HG02885 (cell line): Measurements from ENCODE around the gene USP3.

Experiments
- ATAC-seq: cut with Tn5 transposase; IDR thresholded peaks from one replicate; pipeline ENCODE4 v1.9.1; 2021; ENCODE audit warnings: mild to moderate bottlenecking; ENCODE audit not compliant: unreplicated experiment, poor library complexity

USP3 gene, protein sequence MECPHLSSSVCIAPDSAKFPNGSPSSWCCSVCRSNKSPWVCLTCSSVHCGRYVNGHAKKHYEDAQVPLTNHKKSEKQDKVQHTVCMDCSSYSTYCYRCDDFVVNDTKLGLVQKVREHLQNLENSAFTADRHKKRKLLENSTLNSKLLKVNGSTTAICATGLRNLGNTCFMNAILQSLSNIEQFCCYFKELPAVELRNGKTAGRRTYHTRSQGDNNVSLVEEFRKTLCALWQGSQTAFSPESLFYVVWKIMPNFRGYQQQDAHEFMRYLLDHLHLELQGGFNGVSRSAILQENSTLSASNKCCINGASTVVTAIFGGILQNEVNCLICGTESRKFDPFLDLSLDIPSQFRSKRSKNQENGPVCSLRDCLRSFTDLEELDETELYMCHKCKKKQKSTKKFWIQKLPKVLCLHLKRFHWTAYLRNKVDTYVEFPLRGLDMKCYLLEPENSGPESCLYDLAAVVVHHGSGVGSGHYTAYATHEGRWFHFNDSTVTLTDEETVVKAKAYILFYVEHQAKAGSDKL

DNA sequence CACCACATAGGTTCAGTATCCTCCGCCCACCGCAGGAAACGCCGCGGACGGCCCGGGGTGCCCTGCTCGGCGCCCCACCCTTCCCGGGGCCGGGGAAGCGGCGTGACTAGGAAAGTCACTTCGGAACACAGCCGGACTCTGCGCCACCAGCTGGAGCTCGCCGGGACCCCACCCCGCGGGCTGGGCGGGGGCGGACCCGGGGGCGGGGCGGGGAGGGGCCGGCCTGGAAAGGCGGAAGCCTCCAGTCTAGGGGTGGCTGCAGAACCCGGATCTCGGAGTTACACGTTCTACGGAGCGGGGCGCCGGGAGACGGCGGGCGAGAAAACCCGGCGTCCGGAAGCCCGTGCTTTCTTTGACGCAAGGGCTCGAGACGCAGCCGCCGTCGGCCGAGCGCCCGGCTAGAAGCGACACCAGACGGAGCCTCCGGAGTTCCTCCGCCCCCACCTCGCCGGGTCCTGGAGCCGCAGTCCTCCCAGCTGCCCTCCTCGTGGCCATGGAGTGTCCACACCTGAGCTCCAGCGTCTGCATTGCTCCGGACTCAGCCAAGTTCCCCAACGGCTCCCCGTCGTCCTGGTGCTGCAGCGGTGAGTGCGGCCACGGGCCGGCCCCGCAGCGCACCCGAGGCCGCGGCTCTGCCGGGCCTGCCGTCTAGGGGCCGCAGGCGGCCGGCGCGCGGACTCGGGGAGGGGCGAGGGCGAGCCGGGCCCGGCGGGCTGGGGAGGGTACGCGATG is at the start of gene USP3:
Gene USP3, plus strand, starts transcription at position 347 of the 732 bp plus-strand sequence. Its CDS starts 147 bp downstream, at position 494.
- peak; percentile 64 for ATAC-seq

DNA sequence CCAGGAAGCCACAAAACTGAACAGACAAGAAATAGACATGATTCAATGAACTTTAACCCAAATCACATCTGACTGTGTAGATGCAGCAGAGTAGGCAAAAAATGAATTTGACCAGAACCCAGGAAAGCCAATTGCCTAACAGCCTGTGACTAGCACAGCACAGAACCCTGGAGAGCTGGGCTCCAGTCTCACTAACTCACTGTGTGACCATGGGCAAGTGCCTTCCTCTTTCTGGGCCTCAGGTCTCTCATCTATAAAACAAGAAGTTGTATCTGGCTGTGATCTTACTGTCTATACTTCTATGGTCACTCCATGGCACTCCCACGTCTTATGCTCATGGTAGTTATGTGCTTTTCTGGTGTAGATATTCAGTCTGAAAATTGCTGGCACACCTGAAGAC is 48.1 kb upstream of the USP3 start:
- no peak for ATAC-seq

DNA sequence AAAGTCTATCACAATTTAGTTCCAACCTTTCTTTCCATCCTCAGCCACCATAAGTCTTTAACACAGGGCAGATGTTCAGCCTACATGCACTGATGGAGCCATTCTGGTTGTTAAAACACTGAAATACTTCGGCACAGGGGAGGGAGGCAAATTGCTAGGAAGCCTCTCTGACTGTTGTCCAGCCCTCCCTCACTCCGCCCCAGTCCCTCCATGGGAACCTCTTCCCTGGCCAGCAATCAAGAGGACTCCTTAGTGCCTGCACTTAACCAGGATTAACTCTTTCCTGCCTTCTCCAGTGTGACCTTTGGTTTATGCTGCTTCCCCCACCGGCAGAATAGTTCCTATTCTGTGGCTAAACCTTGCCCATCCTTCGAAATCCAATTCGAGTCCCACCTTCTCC is 47.0 kb upstream of the USP3 start:
- no peak for ATAC-seq

DNA sequence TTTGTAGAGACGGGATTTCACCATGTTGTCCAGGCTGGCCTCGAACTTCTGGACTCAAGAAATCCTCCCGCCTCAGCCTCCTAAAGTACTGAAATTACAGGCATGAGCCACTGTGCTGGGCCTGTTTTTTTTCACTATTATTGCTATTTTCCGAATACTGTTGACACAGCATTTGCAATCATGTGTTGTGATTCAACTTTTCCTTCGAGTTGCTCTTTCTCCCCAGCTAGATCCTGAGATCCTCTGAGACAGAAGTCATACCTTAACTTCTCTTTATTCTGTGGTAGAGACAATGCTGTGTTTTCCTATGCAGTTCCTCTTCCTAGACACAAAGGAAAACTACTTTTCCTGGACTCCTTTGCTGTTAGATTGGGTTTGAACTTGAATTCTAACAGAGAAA is 46.4 kb upstream of the USP3 start:
- ATAC-seq: no peak

DNA sequence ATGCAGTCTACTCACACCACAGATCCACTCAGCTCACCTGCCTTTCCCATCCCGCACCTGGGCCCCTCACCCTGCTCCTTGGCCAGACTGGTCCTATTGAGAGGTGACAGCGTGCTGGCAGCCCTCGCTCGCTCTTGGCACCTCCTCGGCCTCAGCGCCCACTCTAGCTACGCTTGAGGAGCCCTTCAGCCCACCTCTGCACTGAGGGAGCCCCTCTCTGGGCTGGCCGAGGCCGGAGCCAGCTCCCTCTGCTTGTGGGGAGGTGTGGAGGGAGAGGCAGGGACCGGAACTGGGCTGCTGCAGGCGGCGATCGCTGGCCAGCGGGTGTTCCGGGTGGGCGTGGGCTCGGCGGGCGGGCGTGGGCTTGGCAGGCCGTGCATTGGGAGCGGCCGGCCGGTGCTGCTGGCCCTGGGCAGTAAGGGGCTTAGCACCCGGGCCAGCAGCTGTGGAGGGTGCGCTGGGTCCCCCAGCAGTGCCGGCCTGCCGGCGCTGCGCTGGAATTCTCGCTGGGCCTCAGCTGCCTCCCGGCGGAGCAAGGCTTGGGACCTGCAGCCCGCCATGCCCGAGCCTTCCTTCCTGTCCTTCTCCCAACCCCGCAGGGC is 45.5 kb upstream of the USP3 start:
- no peak for ATAC-seq

DNA sequence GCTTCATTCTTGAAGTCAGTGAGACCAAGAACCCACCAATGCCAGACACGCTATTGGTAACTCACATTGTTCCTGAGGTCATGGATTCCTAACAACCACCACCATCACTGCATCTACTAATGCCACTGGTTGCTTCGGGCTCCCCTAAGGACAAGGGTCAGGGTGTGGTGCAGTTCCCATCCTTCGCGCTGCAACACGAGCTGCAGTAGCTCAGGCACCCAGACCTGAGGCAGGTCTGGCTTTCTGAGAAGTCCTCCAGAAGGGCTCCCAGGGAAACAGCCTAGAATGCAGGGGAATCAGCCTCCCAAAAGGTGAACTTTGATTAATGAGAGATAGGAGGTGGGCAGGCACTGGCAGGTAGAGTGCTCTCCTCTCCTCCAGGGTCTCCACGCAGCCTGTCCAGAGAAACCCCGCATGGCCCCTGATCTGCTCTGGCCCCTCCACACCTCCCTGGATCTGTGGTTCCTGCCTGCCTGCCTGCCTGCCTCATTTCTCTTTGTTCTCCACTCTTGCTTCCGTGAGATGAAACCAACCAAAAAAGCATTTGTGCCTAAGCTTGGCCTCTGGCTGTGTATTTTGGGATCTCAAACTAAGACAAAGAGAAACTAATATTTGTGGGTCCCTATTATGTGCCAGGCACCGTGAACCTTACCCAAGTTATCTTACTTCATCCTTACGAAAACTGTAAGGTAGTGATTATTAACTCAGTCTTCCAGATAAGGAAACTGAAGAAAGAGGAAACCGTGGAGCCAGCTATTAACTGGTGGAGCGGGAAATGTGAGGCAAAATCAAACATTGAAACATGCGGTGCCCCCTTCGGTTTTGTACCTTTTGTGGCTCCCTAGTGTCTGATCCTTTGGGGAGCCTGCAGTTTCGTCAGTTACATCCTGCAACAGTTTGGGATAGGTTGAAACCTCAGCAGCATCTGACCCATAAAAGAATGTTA is 43.9 kb upstream of the USP3 start:
- no peak for ATAC-seq

DNA sequence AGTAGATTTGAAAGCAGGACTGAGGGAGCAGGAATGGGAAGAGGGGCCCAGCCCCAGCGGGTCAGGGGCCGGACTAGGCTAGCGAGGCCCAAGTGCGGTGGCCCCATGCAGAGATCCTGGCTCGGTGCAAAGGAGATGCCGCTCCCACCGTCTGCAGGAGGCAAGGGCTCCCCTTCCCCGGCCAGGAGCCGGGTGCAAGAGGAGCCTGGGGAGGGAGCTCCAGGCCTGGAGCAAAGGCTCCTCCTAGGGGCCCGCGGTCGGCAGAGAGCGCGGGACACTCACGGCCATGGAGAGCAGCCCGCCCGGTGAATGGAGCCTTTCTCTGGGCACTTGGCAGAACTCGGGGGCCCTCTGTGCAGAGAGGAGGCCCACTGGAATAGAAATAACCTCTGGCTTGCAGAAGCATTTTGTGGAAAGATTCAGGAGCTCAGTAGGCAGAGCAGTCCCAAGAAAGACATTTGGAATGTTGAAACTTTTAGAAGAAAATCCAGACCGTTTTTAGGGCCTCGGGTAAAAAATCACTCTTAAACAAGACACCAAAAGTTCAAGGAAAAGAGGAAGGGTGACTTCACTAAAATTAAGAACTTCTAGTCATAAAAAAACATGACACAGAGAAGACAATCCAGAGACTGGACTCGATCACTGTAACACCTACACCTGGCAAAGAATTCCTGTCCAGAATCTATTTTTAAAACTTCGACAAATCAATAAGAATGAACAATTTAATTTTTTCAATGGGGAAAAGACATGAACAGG is 43.0 kb upstream of the USP3 start:
- ATAC-seq: no peak

DNA sequence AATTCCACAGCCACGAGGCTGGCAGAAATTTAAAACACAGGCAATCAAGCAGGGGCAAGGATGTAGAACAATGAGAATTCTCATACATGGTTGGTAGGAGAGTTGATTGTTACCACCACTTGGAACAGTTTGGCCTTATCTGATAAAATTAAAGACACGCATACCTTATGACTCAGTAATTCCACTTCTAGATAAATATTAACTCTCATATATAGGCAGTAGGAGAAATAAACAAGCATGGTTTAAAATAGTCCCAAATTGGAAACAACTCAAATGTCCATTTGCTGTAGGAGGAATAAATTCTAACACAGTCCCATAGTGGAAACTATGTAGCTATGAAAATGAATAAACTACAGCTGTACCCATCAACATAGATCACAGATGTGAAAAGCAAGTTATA is 42.3 kb upstream of the USP3 start:
- no peak for ATAC-seq

DNA sequence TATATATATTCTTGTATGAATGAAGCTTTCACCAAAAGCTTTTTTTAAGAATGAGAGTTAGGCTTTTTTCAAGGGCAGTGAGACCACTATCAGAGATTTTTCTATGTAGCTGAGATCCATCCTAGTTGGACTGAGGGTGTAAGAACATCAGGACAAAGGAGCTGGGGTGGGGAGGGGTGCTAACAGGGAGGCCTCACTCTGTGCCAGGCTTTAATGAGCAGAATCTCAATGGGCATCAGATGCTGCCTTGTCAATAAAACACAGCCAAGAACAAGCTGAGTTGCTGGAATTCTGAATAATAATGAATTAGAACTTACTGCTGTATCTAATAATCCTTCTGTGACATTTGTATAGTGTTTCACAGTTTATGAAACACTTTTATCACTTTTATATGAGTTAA is 41.4 kb upstream of the USP3 start:
- ATAC-seq: no peak

DNA sequence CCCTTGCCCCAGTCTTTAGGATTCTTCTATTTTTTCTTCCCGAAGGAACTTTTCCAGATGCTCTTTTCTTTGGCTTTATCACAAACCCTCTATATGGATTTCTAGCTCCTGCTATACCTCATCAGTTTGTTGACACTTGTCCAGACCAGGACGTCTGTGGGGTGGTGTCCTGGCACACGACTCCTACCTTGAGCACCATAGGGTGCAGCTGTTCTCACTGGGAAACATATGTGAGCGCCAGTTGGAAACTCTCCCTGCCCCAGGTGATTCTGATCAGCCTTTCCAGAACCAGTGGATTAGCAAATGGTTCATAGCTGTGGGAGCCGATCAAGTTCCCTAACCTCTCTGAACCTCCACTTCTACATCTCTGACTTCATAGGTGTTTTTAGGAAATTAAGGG is 40.6 kb upstream of the USP3 start:
- no peak for ATAC-seq

DNA sequence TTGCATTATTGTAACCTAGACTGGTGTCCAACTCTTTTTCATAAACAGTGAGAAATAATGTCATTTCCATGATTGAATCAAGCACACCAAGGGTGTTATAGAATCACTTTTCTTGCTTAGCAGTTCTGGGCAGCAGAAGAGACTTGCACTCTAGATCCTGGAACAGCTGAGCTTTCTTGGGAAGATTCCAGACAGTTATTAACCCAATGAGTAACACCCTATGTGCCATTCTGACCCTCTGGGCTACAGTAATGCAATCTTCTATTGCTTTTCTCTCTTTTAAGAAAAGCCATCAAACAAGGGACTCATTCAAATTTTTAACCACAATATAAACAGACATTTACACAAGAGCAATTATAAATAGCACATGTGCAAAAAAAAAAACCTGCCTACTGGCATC is 39.3 kb upstream of the USP3 start:
- no peak for ATAC-seq

DNA sequence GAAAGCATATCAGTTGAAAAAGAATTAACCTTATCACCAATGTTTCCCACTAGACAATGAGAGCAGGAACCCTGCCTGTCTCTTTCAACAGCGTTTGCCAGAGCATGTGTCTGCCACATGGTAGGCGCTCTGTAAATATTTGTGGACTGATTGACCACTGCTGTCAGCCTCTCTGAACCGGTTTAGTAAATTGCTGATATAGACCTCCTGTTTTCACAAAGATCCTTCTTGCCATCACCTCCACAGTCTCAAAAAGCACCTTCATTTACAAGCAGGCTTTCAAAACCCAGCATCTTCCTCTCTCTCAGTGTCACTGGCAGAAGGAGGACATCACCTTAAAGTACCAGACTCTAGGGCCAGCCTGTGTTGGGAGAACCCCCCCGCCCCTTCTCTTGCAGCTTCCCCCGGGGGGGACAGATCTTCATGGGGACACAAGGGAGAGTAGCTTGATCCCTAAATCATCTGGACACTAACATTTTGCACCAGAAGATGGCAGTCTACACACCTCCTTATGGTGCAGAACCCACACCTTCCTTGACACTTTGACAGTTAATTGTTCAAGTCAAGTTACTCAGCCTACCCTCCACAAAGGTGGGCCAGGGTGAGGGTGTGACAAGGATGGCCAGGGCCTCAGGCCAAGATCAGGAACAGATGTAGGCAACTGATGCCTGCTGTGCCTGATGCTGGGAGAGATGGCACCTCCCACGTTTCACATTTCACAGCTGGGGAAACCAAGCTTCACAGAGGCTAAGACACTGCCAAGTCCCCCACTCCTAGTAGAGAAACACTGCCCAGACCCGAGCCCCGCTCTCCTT is 37.8 kb upstream of the USP3 start:
- ATAC-seq: peak; percentile 54

DNA sequence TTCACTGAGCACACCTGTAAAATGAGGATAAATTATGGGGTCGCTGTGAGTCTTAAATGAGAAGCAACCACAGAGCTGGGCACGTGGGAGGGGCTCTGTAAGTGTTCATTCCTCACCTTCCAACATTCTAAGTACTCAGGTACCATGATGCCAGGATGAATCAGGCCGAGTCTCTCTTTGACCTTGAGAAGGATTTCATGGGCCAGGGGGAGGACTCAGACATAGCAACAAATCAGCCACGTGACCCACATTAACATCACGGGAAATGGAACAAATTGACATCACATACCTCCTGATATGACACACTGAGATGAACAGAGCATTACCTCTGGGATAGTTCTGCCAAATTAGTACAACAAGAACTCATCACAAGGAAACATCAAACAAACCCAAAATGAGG is 35.2 kb upstream of the USP3 start:
- ATAC-seq: no peak

DNA sequence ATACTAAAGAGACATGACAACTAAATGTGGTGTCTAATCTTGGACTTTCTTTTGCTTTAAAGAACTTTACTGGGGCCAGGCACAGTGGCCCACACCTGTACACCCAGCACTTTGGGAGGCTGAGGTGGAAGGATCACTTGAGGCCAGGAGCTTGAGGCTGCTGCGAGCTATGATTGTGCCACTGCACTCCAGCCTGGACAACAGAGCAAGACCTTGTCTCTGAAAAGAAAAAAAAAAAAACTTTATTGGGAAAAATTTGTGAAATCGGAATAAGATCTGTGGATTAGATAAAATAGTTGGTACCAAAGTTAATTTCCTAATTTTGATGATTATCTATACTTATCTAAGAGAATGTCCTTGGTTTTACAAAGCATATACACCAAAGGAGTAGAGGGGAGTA is 34.4 kb upstream of the USP3 start:
- ATAC-seq: no peak

DNA sequence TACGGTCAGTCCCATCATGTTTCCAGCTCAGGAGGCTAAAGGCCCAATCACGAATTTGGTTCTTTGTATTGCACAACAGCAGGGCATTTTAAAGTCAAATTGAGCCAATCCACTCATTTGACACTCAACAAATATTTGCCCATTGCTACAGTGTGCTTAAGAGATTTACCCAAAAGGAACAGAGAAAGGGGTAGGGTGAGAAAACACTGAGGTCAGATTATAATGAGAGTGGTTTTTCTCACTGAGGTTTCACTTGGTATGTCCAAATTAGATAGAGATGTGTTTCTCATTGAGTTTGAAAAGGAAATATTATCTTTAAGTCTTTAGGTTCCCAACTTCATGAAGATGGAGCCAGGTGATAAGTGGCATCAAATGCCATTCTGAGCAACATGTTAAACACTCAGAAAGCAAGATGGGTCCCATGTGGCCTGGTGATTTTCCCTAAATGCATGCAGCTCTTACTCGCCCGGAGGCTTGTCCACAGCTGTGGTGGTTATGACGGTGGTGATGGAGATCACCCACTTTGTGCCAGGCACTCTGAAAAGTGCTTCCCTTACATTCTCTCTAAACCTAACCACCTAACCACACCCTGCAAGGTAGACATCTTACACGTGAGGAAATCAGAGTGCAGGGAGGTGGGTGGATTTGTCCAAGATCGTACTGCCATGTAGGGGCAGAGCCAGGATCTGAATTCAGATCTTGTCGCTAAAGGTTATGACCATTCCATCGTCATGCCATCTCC is 31.2 kb upstream of the USP3 start:
- peak; percentile 47 for ATAC-seq

DNA sequence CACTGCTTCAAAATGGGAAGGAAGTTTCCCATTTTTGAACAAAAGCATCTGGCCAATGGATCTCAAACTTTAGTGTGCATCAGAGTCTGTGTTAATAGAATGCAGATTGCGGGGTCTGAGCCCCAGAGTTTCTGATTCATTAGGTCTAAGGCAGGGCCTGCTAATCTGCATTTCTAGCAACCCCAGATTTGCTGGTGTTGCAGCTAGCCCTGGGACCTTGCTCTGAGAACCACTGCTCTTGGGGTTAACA is 30.7 kb upstream of the USP3 start:
- no peak for ATAC-seq

DNA sequence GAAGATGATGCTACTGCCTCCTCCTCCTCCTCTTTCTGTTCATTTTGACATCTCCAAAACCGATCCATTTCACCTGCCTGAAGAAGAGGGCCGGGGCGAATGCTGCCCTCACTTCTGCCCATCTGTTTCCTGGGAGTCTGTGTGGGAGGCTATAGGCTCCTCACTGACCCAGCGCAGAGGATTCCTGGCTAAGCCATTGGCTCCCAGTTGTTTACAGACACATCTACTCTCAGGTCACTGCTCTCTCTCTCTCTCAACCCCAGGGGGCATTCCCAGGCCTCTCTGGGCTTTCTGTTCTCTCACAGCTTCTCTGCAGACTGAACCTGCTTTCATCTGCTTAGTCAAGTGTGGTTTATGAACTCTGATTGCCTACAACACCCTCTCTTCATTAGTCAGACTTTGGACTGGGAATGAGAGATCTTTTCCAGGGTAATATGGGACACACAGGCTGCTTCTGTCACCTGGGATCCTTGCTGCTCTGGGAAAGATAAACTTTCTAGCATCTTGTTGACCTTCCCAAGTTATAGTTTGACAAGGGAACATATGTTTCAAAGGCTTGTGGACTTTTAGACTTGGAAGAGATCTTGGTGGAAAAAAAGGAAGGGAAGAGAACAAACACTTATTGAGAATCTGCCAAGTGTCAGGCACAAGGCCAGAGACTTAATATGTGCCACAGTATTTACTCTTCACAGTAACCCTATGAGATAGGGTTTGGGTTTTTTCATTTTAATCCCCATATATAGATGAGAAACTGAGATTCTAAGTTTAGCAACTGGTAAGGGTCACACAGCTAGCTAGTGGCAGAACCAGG is 30.2 kb upstream of the USP3 start:
- ATAC-seq: peak; percentile 62
